ENCODE results near the gene PLCB4. TPM values are rescaled to one million over a fixed set of nuclear protein-coding genes. Genes with fewer than 3 reads are reported as not detected.

The PLCB4 gene
- total RNA-seq, 1 experiment from 2014 or later: 14.9 TPM

DNA sequence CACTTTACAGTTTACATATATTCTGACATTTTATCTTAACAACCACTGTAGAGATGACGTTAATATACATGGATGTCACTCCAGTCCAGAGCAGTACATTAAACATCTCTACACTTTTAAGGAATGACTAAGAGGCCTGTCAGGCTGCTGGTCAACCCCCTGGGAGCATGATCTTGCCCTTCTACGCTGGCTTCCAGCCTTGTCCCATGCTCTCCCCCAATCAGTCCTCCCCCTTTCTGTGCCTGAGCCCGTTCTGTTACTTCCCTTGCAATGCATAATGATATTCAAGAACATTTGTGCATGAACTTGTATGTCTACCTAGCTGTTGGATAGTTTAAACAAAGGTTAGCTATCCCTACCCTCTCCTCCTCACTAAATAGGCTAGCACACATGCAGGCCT is 40.5 kb upstream of the PLCB4 start:
- ChIA-PET CTCF (no interaction called here), POLR2A (ENCODE audit: unreplicated experiment) (no interaction called here)
- Histone ChIP-seq H4K20me1 (ENCODE audit: insufficient read depth) (no peaks in the 10 kb centered on the region), H2AFZ (no peak overlapping the region), H3K27ac (no peak overlapping the region), H3K4me3 (no peak overlapping the region), H3K27me3 (ENCODE audit: insufficient read depth, low read depth) (no peaks in the 10 kb centered on the region), H3K9me3 (ENCODE audit: insufficient read depth, low read depth) (no peaks in the 10 kb centered on the region; the same call in 1 of the 2 replicates), H3K36me3 (ENCODE audit: low read depth) (no peaks in the 10 kb centered on the region), H3K4me1 (replicated peaks; ENCODE audit: insufficient read depth) (peaks cover 7% of the 10 kb centered on the region), H3K9me2 (ENCODE audit: insufficient read depth) (no peaks in the 10 kb centered on the region; the same call in 1 of the 2 replicates), H3K4me2 (no peak overlapping the region), H3K79me2 (ENCODE audit: low read depth) (no peaks in the 10 kb centered on the region), H3F3A (ENCODE audit: insufficient read depth, low read depth) (no peaks in the 10 kb centered on the region)
- DNase-seq: no peak
- intact Hi-C loops (cut with micrococcal nuclease; ENCODE audit: unreplicated experiment): no loop called here
- TF ChIP-seq, protein P1, sequence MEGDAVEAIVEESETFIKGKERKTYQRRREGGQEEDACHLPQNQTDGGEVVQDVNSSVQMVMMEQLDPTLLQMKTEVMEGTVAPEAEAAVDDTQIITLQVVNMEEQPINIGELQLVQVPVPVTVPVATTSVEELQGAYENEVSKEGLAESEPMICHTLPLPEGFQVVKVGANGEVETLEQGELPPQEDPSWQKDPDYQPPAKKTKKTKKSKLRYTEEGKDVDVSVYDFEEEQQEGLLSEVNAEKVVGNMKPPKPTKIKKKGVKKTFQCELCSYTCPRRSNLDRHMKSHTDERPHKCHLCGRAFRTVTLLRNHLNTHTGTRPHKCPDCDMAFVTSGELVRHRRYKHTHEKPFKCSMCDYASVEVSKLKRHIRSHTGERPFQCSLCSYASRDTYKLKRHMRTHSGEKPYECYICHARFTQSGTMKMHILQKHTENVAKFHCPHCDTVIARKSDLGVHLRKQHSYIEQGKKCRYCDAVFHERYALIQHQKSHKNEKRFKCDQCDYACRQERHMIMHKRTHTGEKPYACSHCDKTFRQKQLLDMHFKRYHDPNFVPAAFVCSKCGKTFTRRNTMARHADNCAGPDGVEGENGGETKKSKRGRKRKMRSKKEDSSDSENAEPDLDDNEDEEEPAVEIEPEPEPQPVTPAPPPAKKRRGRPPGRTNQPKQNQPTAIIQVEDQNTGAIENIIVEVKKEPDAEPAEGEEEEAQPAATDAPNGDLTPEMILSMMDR (conservative IDR thresholded peaks at IDR 0.05): no peak
- no TSS peak for BruUV-seq (replicated peaks)

DNA sequence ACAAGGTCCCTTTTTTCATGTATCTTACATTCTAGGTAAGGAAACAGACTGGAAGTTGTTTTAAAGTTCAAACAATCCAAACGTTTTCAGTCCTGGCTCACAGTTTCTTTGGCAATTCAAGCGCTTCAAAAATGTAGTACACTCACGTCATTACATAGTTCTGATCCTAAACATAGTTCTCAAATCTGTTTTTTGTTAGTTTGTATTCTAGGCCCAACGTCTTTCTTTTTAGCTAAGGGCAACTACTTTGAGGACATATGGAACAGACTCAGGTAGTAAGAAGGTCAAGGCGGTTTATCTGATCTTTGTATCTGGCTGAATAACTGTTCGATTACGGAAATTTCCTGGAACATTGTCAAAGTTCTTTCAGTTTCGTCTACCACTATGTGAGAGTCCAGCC is 36.9 kb upstream of the PLCB4 start:
- no peak overlapping the region for H2AFZ ChIP-seq
- H4K20me1 ChIP-seq (ENCODE audit: insufficient read depth): no peaks in the 10 kb centered on the region
- no peaks in the 10 kb centered on the region for H3K36me3 ChIP-seq (ENCODE audit: low read depth)
- no peaks in the 10 kb centered on the region; the same call in 1 of the 2 replicates for H3K9me3 ChIP-seq (ENCODE audit: insufficient read depth, low read depth)
- no peaks in the 10 kb centered on the region for H3K9me2 ChIP-seq (ENCODE audit: insufficient read depth)
- intact Hi-C loops (cut with micrococcal nuclease; ENCODE audit: unreplicated experiment): no loop called here
- H3K27me3 ChIP-seq (ENCODE audit: insufficient read depth, low read depth): no peaks in the 10 kb centered on the region
- no peak for TF ChIP-seq EZH2 (IDR thresholded peaks at IDR 0.05; ENCODE audit: low read depth)
- TF ChIP-seq, protein P1 (conservative IDR thresholded peaks at IDR 0.05): no peak
- DNase-seq: no peak
- no TSS peak for BruUV-seq (replicated peaks)
- no peak overlapping the region for H3K27ac ChIP-seq
- ChIA-PET POLR2A (ENCODE audit: unreplicated experiment) (no interaction called here), CTCF (no interaction called here)
- H3K4me2 ChIP-seq: no peak overlapping the region
- H3K4me1 ChIP-seq (replicated peaks; ENCODE audit: insufficient read depth): peaks cover 10% of the 10 kb centered on the region; the same call in 1 of the 2 replicates
- H3K4me3 ChIP-seq: no peak overlapping the region
- peaks cover 9% of the 10 kb centered on the region; the same call in 1 of the 2 replicates for H3F3A ChIP-seq (ENCODE audit: insufficient read depth, low read depth)
- H3K79me2 ChIP-seq (ENCODE audit: low read depth): no peaks in the 10 kb centered on the region

DNA sequence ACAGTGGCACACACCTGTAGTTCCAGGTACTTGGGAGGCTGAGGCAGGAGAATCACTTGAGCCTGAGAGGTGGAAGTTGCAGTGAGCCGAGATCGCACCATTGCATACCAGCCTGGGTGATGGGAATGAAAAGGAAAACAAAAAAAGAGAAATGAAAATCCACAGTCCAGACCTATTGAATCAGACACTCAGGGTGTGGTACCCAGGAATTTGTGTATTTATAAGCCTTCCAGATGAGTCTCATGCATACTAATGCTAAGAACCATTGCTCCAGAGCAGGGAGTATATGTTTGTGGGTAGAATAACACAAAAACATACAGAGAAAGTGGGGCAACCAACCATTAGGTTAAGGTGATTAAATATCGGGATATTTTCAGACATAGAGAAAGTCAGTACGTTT is 36.1 kb upstream of the PLCB4 start:
- no peaks in the 10 kb centered on the region for H3K9me2 ChIP-seq (ENCODE audit: insufficient read depth)
- no TSS peak for BruUV-seq (replicated peaks)

More for the DNA sequence above, 36.1 kb upstream of the PLCB4 start:
- no peaks in the 10 kb centered on the region for H3K9me3 ChIP-seq (ENCODE audit: insufficient read depth, low read depth)
- ChIA-PET POLR2A (ENCODE audit: unreplicated experiment) (no interaction called here), CTCF (no interaction called here)
- H3K4me1 ChIP-seq (replicated peaks; ENCODE audit: insufficient read depth): peaks cover 10% of the 10 kb centered on the region; the same call in 1 of the 2 replicates
- no peak for DNase-seq
- H2AFZ ChIP-seq: no peak overlapping the region
- H3K27me3 ChIP-seq (ENCODE audit: insufficient read depth, low read depth): no peaks in the 10 kb centered on the region
- no peaks in the 10 kb centered on the region for H3K79me2 ChIP-seq (ENCODE audit: low read depth)
- no peak overlapping the region for H3K4me3 ChIP-seq
- intact Hi-C loops (cut with micrococcal nuclease; ENCODE audit: unreplicated experiment): no loop called here
- H3K4me2 ChIP-seq: no peak overlapping the region
- TF ChIP-seq EZH2 (IDR thresholded peaks at IDR 0.05; ENCODE audit: low read depth): no peak
- TF ChIP-seq, protein P1 (conservative IDR thresholded peaks at IDR 0.05): no peak
- H3F3A ChIP-seq (ENCODE audit: insufficient read depth, low read depth): peaks cover 9% of the 10 kb centered on the region; the same call in 1 of the 2 replicates
- no peak overlapping the region for H3K27ac ChIP-seq
- no peaks in the 10 kb centered on the region for H3K36me3 ChIP-seq (ENCODE audit: low read depth)
- no peaks in the 10 kb centered on the region for H4K20me1 ChIP-seq (ENCODE audit: insufficient read depth)

Data from PC-9 (cell line).